GM23338 (cell line): ENCODE data around the gene NAALADL2. TPM values are rescaled to one million over a fixed set of nuclear protein-coding genes. Genes with fewer than 3 reads are reported as not detected.

ENCODE experiments used
- ATAC-seq: fragments of 200-7000 bp; cut with Tn5 transposase; 3 replicates; pipeline ENCODE4 v1.9.1; 2020
- DNase-seq: peaks from one replicate; pipeline ENCODE4 v3.0.0-alpha.2; 2015; ENCODE audit warnings: low spot score
- H2AFZ ChIP-seq: fragments of 200-600 bp; sonication (generic); 2 replicates; pipeline ENCODE4 v1.8.0; 2016; ENCODE audit warnings: antibody characterized with exemption, mild to moderate bottlenecking, moderate library complexity
- H3F3A ChIP-seq: fragments of 200-600 bp; sonication (generic); replicated peaks from 2 replicates; pipeline ENCODE4 v1.8.0; 2017; ENCODE audit warnings: antibody characterized with exemption, mixed run types, low read depth
- H3K27ac ChIP-seq: fragments of 200-600 bp; sonication (generic); 2 replicates; pipeline ENCODE4 v1.6.1; 2016; ENCODE audit warnings: low read depth
- H3K27me3 ChIP-seq: fragments of 200-600 bp; sonication (generic); 2 replicates; pipeline ENCODE4 v1.8.0; 2016; ENCODE audit warnings: mild to moderate bottlenecking, mixed run types, moderate library complexity; ENCODE audit not compliant: insufficient read depth
- H3K36me3 ChIP-seq: fragments of 200-600 bp; sonication (generic); 2 replicates; pipeline ENCODE4 v1.8.0; 2016; ENCODE audit warnings: mild to moderate bottlenecking; ENCODE audit not compliant: insufficient read depth
- H3K4me1 ChIP-seq: fragments of 200-600 bp; sonication (generic); 2 replicates; pipeline ENCODE4 v1.8.0; 2016; ENCODE audit warnings: mild to moderate bottlenecking, moderate library complexity; ENCODE audit not compliant: insufficient read depth
- H3K4me2 ChIP-seq: fragments of 200-600 bp; sonication (generic); 2 replicates; pipeline ENCODE4 v1.7.1; 2017; ENCODE audit warnings: mixed run types
- H3K4me3 ChIP-seq: fragments of 200-600 bp; sonication (generic); 2 replicates; pipeline ENCODE4 v1.6.1; 2016; ENCODE audit warnings: mixed run types
- H3K79me2 ChIP-seq: fragments of 200-600 bp; sonication (generic); replicated peaks from 2 replicates; pipeline ENCODE4 v1.8.0; 2017; ENCODE audit warnings: mild to moderate bottlenecking; ENCODE audit not compliant: insufficient read depth
- H3K9me2 ChIP-seq: fragments of 200-600 bp; sonication (generic); 2 replicates; pipeline ENCODE4 v1.8.0; 2017; ENCODE audit not compliant: insufficient read depth
- H4K20me1 ChIP-seq: fragments of 200-600 bp; sonication (generic); replicated peaks from 2 replicates; pipeline ENCODE4 v1.8.0; 2017; ENCODE audit warnings: mild to moderate bottlenecking; ENCODE audit not compliant: insufficient read depth
- H3K27ac Mint-ChIP-seq: 2 replicates; pipeline ENCODE4 v1.8.0; 2020; ENCODE audit warnings: inconsistent platforms, mild to moderate bottlenecking, moderate library complexity, mixed read lengths
- H3K27me3 Mint-ChIP-seq: 3 replicates; pipeline ENCODE4 v1.8.0; 2022; ENCODE audit warnings: low read depth, mild to moderate bottlenecking, moderate library complexity, mixed read lengths, inconsistent platforms; ENCODE audit not compliant: insufficient read depth, poor library complexity
- H3K36me3 Mint-ChIP-seq: 3 replicates; pipeline ENCODE4 v1.8.0; 2021; ENCODE audit warnings: low read depth, mild to moderate bottlenecking, inconsistent platforms, moderate library complexity, mixed read lengths
- H3K4me1 Mint-ChIP-seq: 3 replicates; pipeline ENCODE4 v1.8.0; 2020; ENCODE audit warnings: mild to moderate bottlenecking, inconsistent platforms, mixed read lengths
- H3K4me3 Mint-ChIP-seq: 3 replicates; pipeline ENCODE4 v1.8.0; 2021; ENCODE audit warnings: moderate library complexity, mild to moderate bottlenecking, inconsistent platforms, mixed read lengths
- H3K9me3 Mint-ChIP-seq: 3 replicates; pipeline ENCODE4 v1.8.0; 2020; ENCODE audit warnings: moderate library complexity, mild to moderate bottlenecking, inconsistent platforms, mixed read lengths
- CREB1 ChIP-seq: fragments of 250-450 bp; sonication (Bioruptor Pico); IDR thresholded peaks from 2 replicates; pipeline ENCODE4 v1.5.0; 2020; ENCODE audit warnings: low read depth, mild to moderate bottlenecking, moderate library complexity
- CTCF ChIP-seq, 2 experiments: fragments of 200-600 bp in 1 of 2; sonication (generic) in 1 of 2; conservative IDR thresholded peaks; 2 replicates each; pipeline versions ENCODE4 v1.5.1 to v1.6.1; 2016 to 2017; ENCODE audit warnings: antibody characterized with exemption in 2 of 2, low read depth in 2 of 2, mild to moderate bottlenecking in 2 of 2, moderate library complexity in 1 of 2
- ETS1 ChIP-seq: IDR thresholded peaks from 2 replicates; pipeline ENCODE4 v1.6.1; 2016; ENCODE audit warnings: antibody characterized with exemption
- EZH2phosphoT487 ChIP-seq: fragments of 200-600 bp; sonication (generic); IDR thresholded peaks from one replicate; pipeline ENCODE4 v1.8.1; 2018; ENCODE audit warnings: antibody characterized with exemption; ENCODE audit not compliant: unreplicated experiment
- JUNB ChIP-seq: IDR thresholded peaks from one replicate; pipeline ENCODE4 v1.6.1; 2016; ENCODE audit warnings: antibody characterized with exemption; ENCODE audit not compliant: unreplicated experiment
- NANOG ChIP-seq: IDR thresholded peaks from 2 replicates; pipeline ENCODE4 v1.6.1; 2016; ENCODE audit warnings: antibody characterized with exemption, borderline replicate concordance
- POLR2AphosphoS5 ChIP-seq: IDR thresholded peaks from 2 replicates; pipeline ENCODE4 v1.6.1; 2016; ENCODE audit warnings: antibody characterized with exemption, low read depth
- STAT1 ChIP-seq: IDR thresholded peaks from one replicate; pipeline ENCODE4 v1.6.1; 2016; ENCODE audit warnings: antibody characterized with exemption; ENCODE audit not compliant: unreplicated experiment
- ZNF114 ChIP-seq: fragments of 250-450 bp; sonication (Bioruptor Pico); IDR thresholded peaks from 2 replicates; pipeline ENCODE4 v1.5.0; 2020; ENCODE audit warnings: mild to moderate bottlenecking, moderate library complexity
- ZNF462 ChIP-seq: fragments of 250-450 bp; sonication (Bioruptor Pico); IDR thresholded peaks from 2 replicates; pipeline ENCODE4 v1.5.0; 2020; ENCODE audit warnings: mild to moderate bottlenecking, moderate library complexity
- polyA plus RNA-seq: library from polyadenylated mRNA; unstranded; fragments of >200 nt; fragmentation: Nextera tagmentation; extraction: Ambion mirVana; gene quantifications from 2 replicates; pipeline ENCODE4 v1.2.1, GENCODE V29; 2016
- total RNA-seq: library from RNA; depleted of rRNA; stranded (reverse); fragments of >200 nt; shearing (Covaris generic); gene quantifications from 2 replicates; pipeline ENCODE4 v1.2.3, GENCODE V29; 2014
- TF ChIP-seq, protein P1 (sequence below): IDR thresholded peaks from one replicate; pipeline ENCODE4 v1.6.1; 2018; ENCODE audit warnings: antibody characterized with exemption; ENCODE audit not compliant: unreplicated experiment

The NAALADL2 gene
- total and polyA plus RNA-seq, 2 experiments from 2014 or later, result 1.6 to 2.6 TPM

DNA sequence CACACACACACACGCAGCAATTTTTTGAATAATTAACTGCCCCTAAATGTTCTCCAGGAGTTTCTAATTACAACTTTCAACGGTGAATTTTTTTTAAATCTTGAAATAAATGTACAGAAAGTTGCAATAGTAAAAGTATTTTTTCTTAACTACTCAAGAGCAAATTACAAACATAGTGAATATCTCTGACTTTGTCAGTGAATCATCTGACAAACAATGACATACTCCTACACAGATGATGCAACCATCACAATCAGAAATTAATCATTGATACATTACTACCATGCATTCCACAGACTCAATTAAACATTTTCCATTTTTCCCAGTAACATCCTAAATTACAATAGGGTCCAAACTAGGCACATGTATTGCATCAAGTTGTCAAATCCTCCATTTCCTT, 597.3 kb downstream of the NAALADL2 start:
- TF ChIP-seq ETS1 (no peak), NANOG (no peak), ZNF462 (CRISPR knock-in tag) (no peak), CREB1 (CRISPR knock-in tag) (no peak), CTCF (conservative IDR thresholded peaks at IDR 0.05; ENCODE audit: low read depth in 2 of 2) (no peak), EZH2phosphoT487 (no peak), STAT1 (no peak), JUNB (no peak), ZNF114 (no peak), POLR2AphosphoS5 (no peak)
- TF ChIP-seq, protein P1, sequence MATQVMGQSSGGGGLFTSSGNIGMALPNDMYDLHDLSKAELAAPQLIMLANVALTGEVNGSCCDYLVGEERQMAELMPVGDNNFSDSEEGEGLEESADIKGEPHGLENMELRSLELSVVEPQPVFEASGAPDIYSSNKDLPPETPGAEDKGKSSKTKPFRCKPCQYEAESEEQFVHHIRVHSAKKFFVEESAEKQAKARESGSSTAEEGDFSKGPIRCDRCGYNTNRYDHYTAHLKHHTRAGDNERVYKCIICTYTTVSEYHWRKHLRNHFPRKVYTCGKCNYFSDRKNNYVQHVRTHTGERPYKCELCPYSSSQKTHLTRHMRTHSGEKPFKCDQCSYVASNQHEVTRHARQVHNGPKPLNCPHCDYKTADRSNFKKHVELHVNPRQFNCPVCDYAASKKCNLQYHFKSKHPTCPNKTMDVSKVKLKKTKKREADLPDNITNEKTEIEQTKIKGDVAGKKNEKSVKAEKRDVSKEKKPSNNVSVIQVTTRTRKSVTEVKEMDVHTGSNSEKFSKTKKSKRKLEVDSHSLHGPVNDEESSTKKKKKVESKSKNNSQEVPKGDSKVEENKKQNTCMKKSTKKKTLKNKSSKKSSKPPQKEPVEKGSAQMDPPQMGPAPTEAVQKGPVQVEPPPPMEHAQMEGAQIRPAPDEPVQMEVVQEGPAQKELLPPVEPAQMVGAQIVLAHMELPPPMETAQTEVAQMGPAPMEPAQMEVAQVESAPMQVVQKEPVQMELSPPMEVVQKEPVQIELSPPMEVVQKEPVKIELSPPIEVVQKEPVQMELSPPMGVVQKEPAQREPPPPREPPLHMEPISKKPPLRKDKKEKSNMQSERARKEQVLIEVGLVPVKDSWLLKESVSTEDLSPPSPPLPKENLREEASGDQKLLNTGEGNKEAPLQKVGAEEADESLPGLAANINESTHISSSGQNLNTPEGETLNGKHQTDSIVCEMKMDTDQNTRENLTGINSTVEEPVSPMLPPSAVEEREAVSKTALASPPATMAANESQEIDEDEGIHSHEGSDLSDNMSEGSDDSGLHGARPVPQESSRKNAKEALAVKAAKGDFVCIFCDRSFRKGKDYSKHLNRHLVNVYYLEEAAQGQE, result no peak
- Mint-ChIP-seq H3K4me3 (no peak overlapping the region), H3K27ac (no peak overlapping the region), H3K27me3 (no peaks in the 10 kb centered on the region), H3K4me1 (no peaks in the 10 kb centered on the region), H3K36me3 (peaks cover 6% of the 10 kb centered on the region; the same call in 2 of the 3 replicates), H3K9me3 (peaks cover 10% of the 10 kb centered on the region; the same call in 2 of the 3 replicates)
- H3K36me3 ChIP-seq, result peaks cover 4% of the 10 kb centered on the region; the same call in 1 of the 2 replicates
- H3K4me2 ChIP-seq, result no peak overlapping the region
- H3K27me3 ChIP-seq, result no peaks in the 10 kb centered on the region
- no peak overlapping the region for H3K27ac ChIP-seq
- H3K79me2 ChIP-seq, result no peaks in the 10 kb centered on the region
- no peaks in the 10 kb centered on the region for H4K20me1 ChIP-seq
- H3K4me3 ChIP-seq, result no peak overlapping the region
- no peak for DNase-seq
- H3K4me1 ChIP-seq, result no peaks in the 10 kb centered on the region
- peaks cover 6% of the 10 kb centered on the region; the same call in 1 of the 2 replicates for H3K9me2 ChIP-seq
- H2AFZ ChIP-seq, result no peak overlapping the region
- no peaks in the 10 kb centered on the region for H3F3A ChIP-seq
- ATAC-seq, result no peak
